Stimulated activated CD8-positive, alpha-beta memory T cell treated with anti-CD3 and anti-CD28 coated beads, Interleukin-4, amount 100 ng/mL, for 4 hours (primary cell): ENCODE data around the gene SCLY.

Source experiments
- DNase-seq, 2 donors: peaks; one replicate each; pipeline ENCODE4 v3.0.0-alpha.2; 2020; ENCODE audit warnings: low read depth in 2 of 2, low spot score in 1 of 2

Gene SCLY

DNA sequence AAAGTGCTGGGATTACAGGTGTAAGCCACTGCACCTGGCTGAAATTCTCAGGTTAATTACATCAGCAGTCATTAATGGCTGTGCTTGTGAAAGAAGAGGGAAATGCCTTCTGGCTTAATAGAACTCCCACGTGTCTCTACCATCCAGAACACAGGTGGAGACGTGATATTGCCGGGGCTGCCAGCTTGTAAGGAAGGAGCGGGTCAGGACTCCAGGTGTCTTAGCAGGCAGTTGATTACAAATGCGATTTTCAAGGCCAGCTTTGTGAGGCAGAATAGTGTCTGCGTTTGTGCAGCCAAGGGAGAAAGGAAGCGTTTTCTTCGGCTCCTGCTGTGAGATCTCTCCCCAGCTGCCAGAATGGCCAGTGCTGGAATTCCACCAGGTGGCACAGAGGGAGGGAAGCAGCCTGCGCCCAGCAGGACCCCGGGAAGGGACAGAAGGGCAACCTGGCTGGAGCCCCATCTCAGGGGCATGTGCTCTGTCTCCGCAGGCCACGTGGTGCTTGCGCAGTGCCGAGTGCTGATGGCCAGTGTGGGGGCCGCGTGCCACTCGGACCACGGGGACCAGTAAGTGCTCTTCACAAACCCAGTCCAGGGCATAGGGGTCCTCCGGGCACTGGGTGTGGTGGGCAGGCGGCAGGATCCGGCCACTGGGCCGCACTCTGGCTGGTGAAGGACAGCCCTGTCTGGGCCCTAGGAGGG lies 35.7 kb downstream of the SCLY start:
- DNase-seq: no peak

DNA sequence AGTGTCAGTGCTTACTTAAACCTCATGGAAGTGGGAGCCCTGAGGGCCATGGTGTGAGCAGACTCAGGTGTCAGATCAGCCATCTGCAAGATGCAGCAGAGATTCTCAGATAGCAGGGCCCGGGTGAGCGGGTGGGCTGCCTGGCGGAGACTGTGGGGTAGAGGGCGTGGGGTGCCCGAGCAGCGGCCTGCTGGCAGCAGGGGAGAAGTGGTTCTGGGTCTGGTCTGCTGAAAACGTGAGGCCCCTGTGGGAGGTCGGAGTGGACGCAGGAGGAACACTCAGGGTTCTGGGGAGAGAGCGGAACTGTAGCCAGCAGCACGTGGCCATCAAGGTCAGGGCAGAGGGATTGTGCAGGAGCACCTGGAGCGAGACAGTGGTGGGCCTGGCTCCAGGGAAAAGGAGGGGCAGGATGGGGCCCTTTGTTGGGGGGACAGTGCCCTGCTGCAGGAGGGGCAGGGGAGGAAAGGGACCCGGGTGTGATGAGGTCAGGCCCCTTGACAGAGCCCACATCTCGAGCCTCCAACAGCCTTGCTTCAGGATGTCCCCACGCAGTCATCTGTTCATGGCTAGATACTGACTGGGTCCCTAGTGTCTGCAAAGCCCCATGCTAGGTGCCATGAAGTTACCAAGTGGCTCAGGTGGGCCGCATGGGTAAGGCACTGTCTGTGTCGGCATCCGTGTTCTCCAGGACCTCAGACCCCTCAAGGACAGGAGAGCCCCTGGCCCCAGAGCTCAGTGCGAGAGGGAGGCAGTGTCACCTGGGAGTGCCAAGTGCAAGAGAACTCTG lies 36.6 kb downstream of the SCLY start:
- DNase-seq: no peak

DNA sequence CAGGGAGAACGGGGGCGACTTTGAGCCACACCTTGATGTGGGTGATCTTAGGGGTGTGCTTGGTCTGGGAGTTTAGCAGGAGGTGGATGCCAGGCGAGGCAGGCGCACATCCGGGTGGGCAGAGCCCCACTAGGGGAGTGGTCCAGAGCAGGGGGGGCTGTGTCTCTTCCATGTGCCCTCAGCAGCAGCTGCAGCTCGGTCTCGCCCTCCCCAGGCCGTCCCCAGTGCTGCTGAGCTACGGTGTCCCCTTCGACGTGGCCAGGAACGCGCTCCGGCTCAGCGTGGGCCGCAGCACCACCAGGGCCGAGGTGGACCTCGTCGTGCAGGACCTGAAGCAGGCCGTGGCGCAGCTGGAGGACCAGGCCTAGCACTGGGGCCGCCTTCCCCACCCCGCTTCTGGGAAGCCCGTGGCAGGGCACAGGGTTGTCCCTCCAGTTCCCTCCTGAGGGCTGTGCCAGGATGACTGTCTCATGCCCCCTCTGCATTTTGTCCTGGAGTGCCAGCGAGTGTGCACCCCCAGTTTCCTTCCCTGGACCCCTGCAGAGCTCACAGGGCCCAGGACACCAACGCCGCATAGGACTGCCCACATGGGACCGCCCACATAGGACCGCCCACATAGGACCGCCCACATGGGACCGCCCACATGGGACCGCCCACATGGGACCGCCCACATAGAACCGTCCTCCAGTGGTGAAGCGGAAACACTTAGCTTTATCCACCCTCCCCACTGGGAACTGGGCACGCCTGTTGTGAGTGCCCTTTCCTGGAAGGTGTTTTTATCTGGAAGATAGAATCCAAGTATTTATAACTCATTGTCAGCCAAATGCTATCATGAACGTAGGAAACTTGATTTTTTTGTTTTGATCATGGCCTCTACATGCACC lies 37.4 kb downstream of the SCLY start:
- no peak for DNase-seq

DNA sequence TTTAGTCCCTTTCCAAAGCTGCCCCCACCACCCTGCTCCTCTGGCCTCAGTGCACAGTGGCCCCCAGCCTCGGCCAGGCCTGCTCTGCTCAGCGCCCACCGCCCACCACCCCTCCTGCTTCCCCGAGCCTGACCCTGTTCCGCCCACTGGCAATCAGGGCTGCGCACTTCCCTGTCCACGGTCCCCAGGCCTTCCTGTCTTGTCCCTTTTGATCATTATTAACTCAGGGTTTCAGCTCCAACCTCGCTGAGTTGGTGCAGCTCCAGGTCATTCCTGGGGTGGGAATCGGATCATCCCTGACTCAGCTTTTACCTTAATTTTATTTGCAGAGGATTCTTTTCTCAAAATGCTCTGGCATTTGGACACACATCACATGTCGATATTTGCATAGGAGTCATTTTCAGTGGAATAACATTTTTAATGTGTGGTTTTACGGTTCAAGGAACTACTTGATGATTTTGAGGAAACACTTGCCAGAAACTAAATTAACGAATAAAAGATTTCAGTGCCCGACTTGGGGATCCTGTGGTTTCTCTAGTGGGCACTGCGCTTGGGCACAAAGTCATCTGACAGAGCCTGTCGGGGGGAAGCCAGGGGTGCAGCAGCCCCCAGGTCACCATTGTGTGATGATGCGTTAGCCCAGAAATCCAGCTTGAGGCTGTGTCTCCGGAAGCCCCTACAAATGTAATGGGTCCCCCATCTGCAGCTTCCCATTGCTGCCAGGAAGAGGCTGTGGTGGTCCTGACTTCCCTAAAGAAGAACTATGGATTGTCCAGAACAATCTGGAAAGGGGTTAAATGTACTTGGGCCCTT lies 38.3 kb downstream of the SCLY start:
- no peak for DNase-seq

DNA sequence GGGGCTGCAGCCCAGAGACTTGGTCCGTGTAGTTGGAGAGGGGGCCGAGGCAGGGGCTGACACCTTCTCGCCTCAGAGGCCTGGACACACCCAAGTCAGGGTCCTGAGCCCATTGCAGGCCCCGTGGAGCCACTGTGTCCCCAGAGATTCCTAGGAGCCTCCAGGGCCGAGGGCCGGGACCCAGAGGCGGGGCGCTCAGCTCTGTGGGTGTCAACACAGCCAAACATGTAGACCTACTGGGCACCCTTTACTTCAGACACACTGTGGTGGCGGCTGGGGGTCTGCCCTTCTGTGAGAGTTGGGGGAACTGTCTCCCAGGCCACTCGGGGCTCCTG lies 38.9 kb downstream of the SCLY start:
- no peak for DNase-seq

DNA sequence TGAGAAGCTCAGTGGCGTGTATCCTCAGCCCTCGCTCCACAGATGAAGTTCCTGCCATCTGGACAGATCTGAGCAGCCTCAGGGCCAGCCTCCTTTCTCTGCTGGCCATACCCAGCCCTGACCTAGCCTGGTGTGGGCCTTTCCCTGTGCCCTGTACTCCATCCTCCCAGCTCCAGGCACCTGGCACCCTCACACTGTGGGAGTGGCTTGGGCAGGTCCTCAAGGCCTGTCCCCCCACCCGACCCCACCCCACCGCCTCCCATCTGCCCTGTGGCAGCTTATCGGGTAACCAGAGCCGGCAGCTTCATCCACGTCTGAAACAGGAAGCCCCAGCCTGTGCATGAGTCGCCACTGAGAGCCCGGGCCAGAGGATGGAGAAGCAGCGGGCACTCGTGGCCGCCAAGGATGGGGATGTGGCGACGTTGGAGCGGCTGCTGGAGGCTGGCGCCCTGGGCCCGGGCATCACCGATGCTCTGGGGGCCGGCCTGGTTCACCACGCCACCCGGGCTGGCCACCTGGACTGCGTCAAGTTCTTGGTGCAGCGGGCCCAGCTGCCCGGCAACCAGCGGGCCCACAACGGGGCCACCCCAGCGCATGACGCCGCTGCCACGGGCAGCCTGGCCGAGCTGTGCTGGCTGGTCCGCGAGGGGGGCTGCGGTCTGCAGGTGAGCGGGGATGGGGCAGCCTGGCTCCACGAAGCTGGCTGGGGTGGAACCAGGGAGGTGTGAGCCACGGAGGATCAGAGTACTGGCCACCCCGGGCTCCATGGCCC lies 39.4 kb downstream of the SCLY start, which contains the start of gene ESPNL:
TSS of gene ESPNL (plus strand) at position 292 of the 772 bp plus-strand sequence. CDS start at position 372, 80 bp downstream.
- no peak for DNase-seq

DNA sequence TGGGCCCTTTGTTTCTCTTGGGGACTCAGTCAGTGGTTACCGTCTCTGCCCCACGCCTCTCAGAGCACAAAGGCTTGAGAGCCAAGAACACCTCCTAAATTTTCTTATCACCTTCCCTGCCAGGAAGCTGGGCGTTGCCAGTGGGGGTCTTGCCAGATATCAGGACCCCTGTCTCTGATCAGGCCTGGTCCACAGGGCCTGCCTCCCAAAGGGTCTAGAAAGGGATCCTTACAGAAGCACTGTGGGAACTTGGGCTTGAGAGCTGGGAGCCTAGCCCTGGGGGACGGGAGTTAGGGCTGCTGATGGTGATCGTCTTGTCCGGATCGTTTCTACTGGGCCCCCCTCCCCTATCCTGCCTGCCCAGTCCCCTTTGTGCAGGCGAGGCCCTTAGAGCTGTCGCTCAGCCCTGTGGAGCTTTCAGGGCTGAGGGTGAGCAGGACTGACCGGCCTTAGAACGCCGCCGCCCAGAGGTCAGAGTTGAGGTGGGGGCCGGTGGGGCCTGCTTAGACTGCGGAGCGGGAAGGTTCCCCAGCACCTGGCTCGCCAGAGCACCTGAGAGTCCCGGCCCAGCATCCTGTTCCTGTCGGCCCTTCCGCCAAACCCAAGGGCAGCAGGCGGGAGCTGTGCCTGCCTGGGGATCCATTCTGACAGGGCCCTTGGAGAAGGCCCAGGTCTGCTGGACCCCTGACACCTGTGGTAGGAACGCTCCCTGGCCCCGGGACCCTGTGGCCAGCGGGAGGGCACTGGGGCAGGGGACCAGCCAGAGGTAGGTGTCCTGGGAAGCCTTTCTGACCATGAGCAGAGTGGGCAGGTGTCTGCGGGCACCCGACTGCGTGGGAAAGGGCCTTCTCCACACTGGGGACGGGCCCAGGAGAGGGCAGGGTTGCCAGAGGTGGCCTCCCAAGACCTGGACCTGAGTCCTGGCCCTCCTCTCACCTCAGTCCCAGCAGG lies 40.3 kb downstream of the SCLY start:
- DNase-seq: no peak

DNA sequence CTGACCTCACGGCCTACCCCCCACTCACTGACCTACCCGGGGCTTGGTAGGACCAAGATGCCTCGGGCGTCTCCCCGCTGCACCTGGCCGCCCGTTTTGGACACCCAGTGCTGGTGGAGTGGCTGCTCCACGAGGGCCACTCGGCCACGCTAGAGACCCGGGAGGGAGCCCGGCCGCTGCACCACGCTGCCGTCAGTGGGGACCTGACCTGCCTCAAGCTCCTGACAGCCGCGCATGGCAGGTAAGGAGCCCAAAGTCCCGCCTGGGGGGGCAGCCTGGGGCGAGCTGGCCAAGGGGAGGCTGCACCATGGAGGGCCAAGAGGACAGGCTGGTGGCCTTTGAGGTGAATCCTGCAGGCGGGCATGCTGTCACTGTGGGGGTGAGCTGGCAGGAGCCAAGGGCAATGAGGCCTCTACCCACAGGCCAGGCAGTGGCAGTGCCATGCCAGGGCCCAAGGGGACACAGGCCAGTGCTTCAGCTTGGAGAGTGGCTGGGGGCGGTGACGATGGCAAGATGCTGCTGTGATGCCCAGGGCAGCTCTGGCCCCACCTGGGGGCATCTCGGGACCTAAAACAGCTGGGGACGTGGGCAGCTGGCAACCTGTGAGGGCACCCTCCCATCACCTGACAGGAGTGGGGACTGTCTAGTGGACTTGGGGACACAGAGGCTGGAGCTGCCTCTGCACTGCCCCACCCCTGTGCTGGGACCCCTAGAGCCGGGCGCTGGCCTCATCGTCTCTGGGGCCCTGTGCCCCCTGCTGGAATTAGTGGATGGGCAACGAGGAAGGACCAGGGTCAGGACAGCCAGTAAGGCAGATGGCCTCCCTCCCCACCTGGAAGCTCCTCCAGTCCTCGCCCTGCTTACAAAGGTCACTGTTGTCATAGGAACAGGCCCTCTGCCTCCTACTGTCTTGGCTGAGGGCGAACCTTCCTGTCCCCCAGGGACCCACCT lies 41.4 kb downstream of the SCLY start:
- no peak for DNase-seq

DNA sequence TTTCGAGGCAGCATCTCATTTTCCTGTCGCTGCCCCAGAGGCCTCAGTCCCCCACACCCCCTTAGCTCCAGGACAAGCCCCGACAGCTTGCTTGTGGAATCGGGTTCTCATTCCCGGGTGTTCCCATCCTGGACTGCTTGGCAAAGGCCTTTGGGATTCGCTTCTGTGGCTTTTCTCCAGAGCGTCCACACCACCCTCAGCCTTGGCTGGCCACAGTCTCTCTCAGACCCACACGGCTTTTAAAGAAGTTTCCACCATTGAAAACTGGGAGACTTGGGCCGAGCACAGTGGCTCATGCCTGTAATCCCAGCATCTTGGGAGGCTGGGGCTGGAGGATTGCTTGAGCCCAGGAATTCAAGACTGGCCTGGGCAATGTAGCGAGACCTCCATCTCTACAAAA lies 42.1 kb downstream of the SCLY start:
- no peak for DNase-seq

DNA sequence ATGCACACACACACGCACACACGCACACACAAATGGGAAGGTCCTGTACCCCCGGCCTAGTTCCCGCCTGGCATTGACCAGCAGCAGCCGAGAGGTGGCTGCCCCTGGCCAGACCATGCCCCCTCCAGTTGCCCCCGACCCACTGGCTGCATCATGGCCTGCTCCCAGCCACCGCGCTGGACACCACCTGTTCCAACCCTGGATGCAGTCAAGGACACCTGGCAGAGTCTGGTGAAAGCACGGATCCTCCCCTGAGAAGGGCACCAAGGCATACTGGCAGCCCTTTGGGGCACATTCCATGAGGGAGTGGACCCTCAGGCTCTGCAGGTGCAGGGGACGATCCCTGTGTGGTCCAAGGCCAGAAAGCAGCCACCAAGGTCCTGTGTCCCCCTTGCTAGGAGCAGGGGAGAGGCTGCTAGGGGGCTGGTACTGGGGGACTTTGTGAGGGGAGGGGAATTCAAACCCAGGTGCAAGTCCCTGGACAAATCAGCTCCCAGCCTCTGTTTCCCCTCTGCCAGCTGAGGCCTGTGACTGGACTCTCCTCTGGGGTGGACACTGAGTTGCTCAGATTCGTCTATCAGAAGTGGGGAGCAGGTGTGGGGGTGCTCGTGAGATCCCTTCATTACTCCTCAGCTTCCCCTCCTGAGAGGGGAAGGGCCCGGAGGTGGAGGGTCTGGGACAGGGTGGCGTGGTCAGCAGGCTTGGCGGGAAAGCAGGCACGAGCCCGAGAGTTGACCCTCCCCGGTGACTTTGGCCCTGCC lies 42.8 kb downstream of the SCLY start:
- no peak for DNase-seq

DNA sequence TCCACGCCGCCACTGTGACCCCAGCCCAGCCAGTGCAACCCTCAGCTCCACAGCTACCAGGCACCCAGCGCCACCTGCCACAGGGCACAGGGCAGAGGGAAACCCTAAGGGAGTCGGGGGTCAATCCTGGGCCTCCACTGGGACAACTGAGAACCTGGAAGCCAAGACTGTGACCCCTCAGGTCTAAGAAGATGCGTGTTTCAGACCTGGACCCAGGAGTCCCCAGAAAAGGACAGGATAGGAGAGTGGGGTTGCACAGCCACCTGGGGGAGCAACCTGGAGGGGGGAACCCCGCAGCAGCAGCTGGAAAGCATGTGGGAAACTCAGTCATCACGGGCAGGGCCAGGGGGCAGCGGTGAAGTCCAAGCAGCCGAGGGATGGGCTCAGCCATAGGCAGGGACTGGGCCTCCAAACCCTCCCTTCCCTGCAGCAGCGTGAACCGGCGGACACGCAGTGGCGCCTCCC lies 43.5 kb downstream of the SCLY start:
- no peak for DNase-seq

DNA sequence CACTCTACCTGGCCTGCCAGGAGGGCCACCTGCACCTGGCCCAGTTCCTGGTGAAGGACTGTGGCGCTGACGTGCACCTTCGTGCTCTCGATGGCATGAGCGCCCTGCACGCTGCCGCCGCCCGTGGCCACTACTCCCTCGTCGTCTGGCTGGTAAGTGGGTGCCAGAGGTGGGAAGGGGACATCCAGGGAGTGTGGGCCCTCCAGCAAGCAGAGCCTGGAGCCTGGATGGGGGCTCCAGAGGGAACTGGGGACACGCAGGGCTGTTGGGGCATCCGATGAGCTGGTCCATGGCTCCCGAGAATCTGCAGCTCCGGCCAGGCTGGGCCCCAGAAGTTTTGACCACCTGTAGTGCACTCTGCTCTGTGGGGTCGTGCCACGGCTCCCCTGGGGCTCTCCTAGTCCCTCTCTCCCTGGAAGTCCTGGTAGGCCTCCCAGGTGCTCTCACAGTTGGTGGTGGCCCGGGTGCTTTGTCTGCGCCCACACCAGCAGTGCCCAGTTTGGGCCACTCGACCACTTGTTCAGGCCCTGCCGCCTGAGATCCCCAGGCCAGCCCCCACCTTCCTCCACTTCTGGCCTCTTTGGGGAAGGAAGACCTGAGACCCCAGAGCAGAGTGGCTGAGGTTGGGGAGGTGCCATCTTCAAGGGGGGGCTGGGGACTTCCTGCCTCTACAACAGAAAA lies 44.0 kb downstream of the SCLY start:
- DNase-seq: no peak

DNA sequence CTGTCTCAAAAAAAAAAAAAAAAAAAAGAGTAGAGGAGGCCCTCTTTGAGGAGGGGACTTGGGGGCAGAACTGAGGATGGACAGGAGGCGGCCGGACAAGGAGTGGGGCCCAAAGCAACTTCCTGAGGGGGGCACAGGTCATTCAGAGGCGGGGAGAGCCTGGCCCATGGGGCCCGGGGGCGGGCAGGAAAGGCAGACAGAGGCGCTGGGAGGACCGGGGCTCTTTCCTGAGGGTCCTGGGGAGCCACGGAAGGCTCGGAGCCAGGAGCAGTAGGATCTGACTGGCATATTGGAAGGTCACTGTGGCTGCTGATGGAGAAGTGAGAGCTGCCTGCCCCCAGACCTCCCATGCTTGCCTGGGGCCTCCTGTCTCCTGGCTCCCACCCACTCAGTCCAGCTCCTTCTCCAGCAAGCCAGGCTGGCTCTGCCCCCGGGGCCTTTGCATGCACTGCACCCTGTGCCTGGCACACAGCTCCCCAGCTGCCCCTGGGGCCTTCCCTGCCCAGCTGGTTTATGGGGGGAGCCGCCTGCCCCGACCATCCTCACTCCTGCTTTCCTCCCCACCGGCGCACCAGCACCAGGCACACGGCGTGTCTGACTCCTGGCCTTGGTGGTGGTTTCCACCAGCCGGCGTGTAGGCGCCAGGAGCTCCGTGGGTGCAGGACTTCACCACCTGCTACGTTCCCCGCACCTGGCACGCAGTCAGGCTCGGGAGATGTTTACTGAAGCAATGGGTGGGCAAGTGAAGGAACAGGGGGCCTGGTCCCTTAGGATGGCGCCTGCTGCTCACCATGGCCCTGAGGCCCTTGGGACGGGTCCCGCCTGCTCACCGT lies 44.9 kb downstream of the SCLY start:
- DNase-seq: no peak

DNA sequence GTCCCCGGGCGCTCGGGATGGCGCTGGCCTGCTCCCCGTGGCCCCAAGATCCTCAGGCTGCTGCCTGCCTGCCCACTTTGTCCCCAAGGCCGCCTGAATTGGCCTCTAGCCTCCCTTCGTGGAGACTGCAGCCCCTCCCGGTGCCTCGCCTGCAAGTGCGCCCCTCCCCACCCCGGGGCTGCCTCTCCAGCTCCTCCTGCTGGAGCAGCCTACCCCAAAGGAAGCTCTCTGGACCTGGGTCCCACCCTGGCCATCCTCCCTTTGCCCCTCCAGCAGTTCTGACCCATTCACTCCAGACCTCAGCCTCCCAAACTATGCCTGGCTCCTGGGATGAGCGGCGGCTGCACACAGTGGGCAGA lies 45.5 kb downstream of the SCLY start:
- DNase-seq: no peak

DNA sequence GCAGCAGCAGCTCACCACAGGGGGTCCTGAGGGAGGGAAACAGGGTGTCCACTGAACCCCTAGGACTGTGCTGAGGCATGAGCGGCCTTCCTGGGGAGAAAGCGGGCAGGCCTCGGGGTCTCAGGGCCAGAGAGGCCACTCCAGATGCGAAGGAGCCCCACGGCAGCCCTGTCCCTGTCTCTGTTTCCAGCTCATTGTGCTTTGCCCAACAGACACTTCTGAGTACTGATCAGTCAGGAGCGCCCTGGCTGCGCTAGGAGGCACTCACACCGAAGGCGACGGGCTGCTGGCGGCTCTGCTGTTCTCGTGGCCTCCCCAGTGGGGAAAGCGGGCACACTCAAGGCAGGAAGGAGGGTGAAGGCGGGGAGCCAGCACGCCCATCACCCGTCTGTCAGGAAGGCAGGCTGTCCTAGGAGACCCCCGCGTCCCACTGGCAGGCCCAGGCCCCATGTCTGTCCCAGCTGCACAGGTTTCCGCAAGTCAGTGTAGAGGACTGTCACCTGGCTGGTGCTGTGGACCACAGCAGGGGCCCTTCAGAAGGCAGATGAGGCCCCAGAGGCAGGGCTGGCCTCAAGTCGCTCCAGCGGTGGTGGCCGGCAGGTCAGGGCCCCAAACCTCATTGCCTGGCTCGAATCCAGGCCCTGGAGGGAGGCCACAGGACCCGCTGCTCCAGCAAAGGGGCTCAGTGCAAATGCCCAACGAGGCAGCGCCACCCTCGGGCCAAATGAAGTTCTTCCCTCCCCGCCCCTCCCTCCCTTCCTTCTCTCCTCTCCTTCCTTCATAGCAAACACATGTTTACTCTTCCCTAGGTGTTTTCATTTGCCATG lies 46.1 kb downstream of the SCLY start:
- DNase-seq: no peak
